Hepatocyte (in vitro differentiated cells): ENCODE data around the gene PAPPA. TPM values are rescaled to one million over a fixed set of nuclear protein-coding genes. Genes with fewer than 3 reads are reported as not detected.

Experiments
- DNase-seq: peaks from one replicate; pipeline ENCODE4 v3.0.0-alpha.2; 2016; ENCODE audit warnings: low spot score
- H2AFZ ChIP-seq: fragments of 200-600 bp; sonication (generic); 2 replicates; pipeline ENCODE4 v1.6.0; 2016; ENCODE audit warnings: antibody characterized with exemption, mild to moderate bottlenecking
- H3K27ac ChIP-seq: fragments of 200-600 bp; sonication (generic); 2 replicates; pipeline ENCODE4 v1.5.1; 2016; ENCODE audit warnings: mild to moderate bottlenecking
- H3K27me3 ChIP-seq: fragments of 200-600 bp; sonication (generic); 2 replicates; pipeline ENCODE4 v1.6.1; 2016
- H3K36me3 ChIP-seq: fragments of 200-600 bp; sonication (generic); replicated peaks from 2 replicates; pipeline ENCODE4 v1.5.1; 2016; ENCODE audit warnings: low read depth; ENCODE audit not compliant: insufficient read depth
- H3K4me1 ChIP-seq: fragments of 200-600 bp; sonication (generic); 2 replicates; pipeline ENCODE4 v1.5.1; 2016; ENCODE audit warnings: mild to moderate bottlenecking, moderate library complexity; ENCODE audit not compliant: insufficient read depth
- H3K4me2 ChIP-seq: fragments of 200-600 bp; sonication (generic); 2 replicates; pipeline ENCODE4 v1.6.0; 2016
- H3K4me3 ChIP-seq: fragments of 200-600 bp; sonication (generic); 2 replicates; pipeline ENCODE4 v1.5.1; 2016; ENCODE audit warnings: mild to moderate bottlenecking
- H3K79me2 ChIP-seq: fragments of 200-600 bp; sonication (generic); 2 replicates; pipeline ENCODE4 v1.6.0; 2017; ENCODE audit warnings: mild to moderate bottlenecking
- H3K9me2 ChIP-seq: fragments of 200-600 bp; sonication (generic); replicated peaks from 2 replicates; pipeline ENCODE4 v1.6.0; 2017; ENCODE audit warnings: mild to moderate bottlenecking; ENCODE audit not compliant: insufficient read depth
- H3K9me3 ChIP-seq: fragments of 200-600 bp; sonication (generic); 2 replicates; pipeline ENCODE4 v1.5.1; 2016; ENCODE audit warnings: low read depth, mild to moderate bottlenecking
- H4K20me1 ChIP-seq: fragments of 200-600 bp; sonication (generic); 2 replicates; pipeline ENCODE4 v1.6.0; 2016; ENCODE audit warnings: mild to moderate bottlenecking; ENCODE audit not compliant: insufficient read depth, poor library complexity, severe bottlenecking
- EZH2 ChIP-seq: fragments of 200-600 bp; sonication (generic); IDR thresholded peaks from 2 replicates; pipeline ENCODE4 v1.6.1; 2016; ENCODE audit warnings: antibody characterized with exemption, mild to moderate bottlenecking, borderline replicate concordance
- EZH2phosphoT487 ChIP-seq: fragments of 200-600 bp; sonication (generic); IDR thresholded peaks from one replicate; pipeline ENCODE4 v1.6.1; 2018; ENCODE audit warnings: antibody characterized with exemption, mild to moderate bottlenecking, low read depth, moderate library complexity; ENCODE audit not compliant: unreplicated experiment, severe bottlenecking
- WGBS: methylation state at CpG from one replicate; pipeline ENCODE4 v1.1.6; 2016; ENCODE audit warnings: low lambda C conversion rate; ENCODE audit errors: missing lambda C conversion rate; 5-methylcytosine and 5-hydroxymethylcytosine counted together
- polyA plus RNA-seq: library from polyadenylated mRNA; unstranded; fragments of >200 nt; fragmentation: Nextera tagmentation; extraction: Ambion mirVana; gene quantifications from 2 replicates; pipeline ENCODE4 v1.2.1, GENCODE V29; 2016
- total RNA-seq: library from RNA; depleted of rRNA; stranded (reverse); fragments of >200 nt; gene quantifications from 2 replicates; pipeline ENCODE4 v1.2.3, GENCODE V29; 2014
- TF ChIP-seq, protein P1 (sequence below): fragments of 200-600 bp; sonication (generic); IDR thresholded peaks from 2 replicates; pipeline ENCODE4 v1.5.1; 2016; ENCODE audit warnings: antibody characterized with exemption, mild to moderate bottlenecking; ENCODE audit not compliant: poor library complexity

PAPPA gene
- total and polyA plus RNA-seq, 2 experiments from 2014 or later = 2.8 to 12.3 TPM

GRCh38 chr9:116316246-116316645, 162.7 kb downstream of the PAPPA start:
- Histone ChIP-seq H4K20me1 (no peaks in the 10 kb centered on the region), H3K4me1 (peaks cover 11% of the 10 kb centered on the region), H2AFZ (no peak overlapping the region), H3K4me2 (no peak overlapping the region), H3K9me3 (no peaks in the 10 kb centered on the region), H3K79me2 (no peaks in the 10 kb centered on the region), H3K4me3 (no peak overlapping the region), H3K27ac (no peak overlapping the region), H3K27me3 (no peaks in the 10 kb centered on the region), H3K36me3 (no peaks in the 10 kb centered on the region), H3K9me2 (no peaks in the 10 kb centered on the region)
- no peak for DNase-seq
- TF ChIP-seq, protein P1, sequence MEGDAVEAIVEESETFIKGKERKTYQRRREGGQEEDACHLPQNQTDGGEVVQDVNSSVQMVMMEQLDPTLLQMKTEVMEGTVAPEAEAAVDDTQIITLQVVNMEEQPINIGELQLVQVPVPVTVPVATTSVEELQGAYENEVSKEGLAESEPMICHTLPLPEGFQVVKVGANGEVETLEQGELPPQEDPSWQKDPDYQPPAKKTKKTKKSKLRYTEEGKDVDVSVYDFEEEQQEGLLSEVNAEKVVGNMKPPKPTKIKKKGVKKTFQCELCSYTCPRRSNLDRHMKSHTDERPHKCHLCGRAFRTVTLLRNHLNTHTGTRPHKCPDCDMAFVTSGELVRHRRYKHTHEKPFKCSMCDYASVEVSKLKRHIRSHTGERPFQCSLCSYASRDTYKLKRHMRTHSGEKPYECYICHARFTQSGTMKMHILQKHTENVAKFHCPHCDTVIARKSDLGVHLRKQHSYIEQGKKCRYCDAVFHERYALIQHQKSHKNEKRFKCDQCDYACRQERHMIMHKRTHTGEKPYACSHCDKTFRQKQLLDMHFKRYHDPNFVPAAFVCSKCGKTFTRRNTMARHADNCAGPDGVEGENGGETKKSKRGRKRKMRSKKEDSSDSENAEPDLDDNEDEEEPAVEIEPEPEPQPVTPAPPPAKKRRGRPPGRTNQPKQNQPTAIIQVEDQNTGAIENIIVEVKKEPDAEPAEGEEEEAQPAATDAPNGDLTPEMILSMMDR = no peak
- TF ChIP-seq EZH2 = no peak
- TF ChIP-seq EZH2phosphoT487 = no peak
- WGBS = 87% methylated on average over 2 of the region's 2 CpGs

DNA sequence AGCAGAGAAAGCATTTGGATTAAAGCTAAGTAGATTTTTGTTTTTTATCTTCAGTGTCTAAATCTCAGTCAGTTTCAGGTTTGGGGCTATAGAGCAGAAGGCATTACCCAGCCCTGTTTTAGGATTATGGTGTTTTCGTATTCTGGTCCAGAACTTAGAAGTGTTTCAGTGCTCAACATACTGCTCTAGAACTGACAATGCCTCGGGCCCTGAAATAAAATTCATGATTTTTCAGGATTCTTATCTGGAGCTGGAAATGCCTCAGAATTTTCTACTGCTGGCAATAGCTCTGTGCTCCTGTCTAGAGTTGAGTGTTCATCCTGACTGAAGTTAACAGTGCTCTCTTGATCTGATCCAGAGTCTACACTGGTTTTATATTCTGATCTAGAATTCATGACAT, 163.9 kb downstream of the PAPPA start:
- Histone ChIP-seq H3K27ac (no peak overlapping the region), H3K4me1 (peaks cover 13% of the 10 kb centered on the region), H3K4me3 (no peak overlapping the region), H3K9me3 (no peaks in the 10 kb centered on the region), H3K9me2 (no peaks in the 10 kb centered on the region), H3K36me3 (no peaks in the 10 kb centered on the region), H3K79me2 (no peaks in the 10 kb centered on the region), H4K20me1 (no peaks in the 10 kb centered on the region), H2AFZ (no peak overlapping the region), H3K27me3 (no peaks in the 10 kb centered on the region), H3K4me2 (no peak overlapping the region)
- WGBS = 84% methylated on average over 2 of the region's 2 CpGs
- DNase-seq = no peak
- TF ChIP-seq, protein P1 = no peak
- TF ChIP-seq EZH2 = no peak
- TF ChIP-seq EZH2phosphoT487 = no peak

GRCh38 chr9:116318468-116319374, 165.1 kb downstream of the PAPPA start:
- no peaks in the 10 kb centered on the region for H3K9me2 ChIP-seq
- H3K79me2 ChIP-seq = no peaks in the 10 kb centered on the region
- H3K4me2 ChIP-seq = peak overlapping the region; percentile 42
- no peaks in the 10 kb centered on the region for H3K27me3 ChIP-seq
- peak overlapping the region; percentile 67 for H3K27ac ChIP-seq
- H2AFZ ChIP-seq = no peak overlapping the region
- no peaks in the 10 kb centered on the region for H3K9me3 ChIP-seq
- TF ChIP-seq, protein P1 = no peak
- TF ChIP-seq EZH2 (no peak), EZH2phosphoT487 (no peak)
- H4K20me1 ChIP-seq = no peaks in the 10 kb centered on the region
- 51% methylated on average over 19 of the region's 19 CpGs for WGBS
- DNase-seq = peak; percentile 33
- no peaks in the 10 kb centered on the region for H3K36me3 ChIP-seq
- peaks cover 24% of the 10 kb centered on the region for H3K4me1 ChIP-seq
- no peak overlapping the region for H3K4me3 ChIP-seq
